H1 (cell line): ENCODE measurements around the gene HLF. TPM values are rescaled to one million over a fixed set of nuclear protein-coding genes. Genes with fewer than 3 reads are reported as not detected.

Experiments used
- CTCF ChIA-PET: fragments of 300-600 bp; sonication (Branson Sonifier 250); formaldehyde crosslinking; loops from one replicate; lab custom pipeline; 2021; ENCODE audit not compliant: partially characterized antibody; lab: Charles Lee
- POLR2A ChIA-PET: fragments of 300-600 bp; sonication (Branson Sonifier 250); formaldehyde crosslinking; loops from one replicate; lab custom pipeline; 2021; ENCODE audit warnings: inconsistent platforms; ENCODE audit not compliant: partially characterized antibody; lab: Charles Lee
- DNase-seq, 2 experiments: peaks; one replicate each; pipeline versions ENCODE4 v3.0.0 to v3.0.0-alpha.2; 2010 to 2022; ENCODE audit warnings: low spot score in 2 of 2, low read depth in 1 of 2, mixed read lengths in 1 of 2
- FAIRE-seq: peaks from 2 replicates; lab custom pipeline; 2011; peaks lifted over from hg19 to GRCh38; lab: Jason Lieb, UNC
- H2AFZ ChIP-seq: 2 replicates; pipeline ENCODE4 v1.8.1; 2012; ENCODE audit warnings: low read length, inconsistent platforms
- H2AK5ac ChIP-seq: 2 replicates; pipeline ENCODE4 v1.6.1; 2013; ENCODE audit warnings: low read depth, low read length
- H2BK120ac ChIP-seq: replicated peaks from 2 replicates; pipeline ENCODE3; 2013; ENCODE audit warnings: low read depth, low read length, inconsistent platforms
- H2BK12ac ChIP-seq: 2 replicates; pipeline ENCODE4 v1.6.1; 2013; ENCODE audit warnings: low read depth, low read length
- H2BK15ac ChIP-seq: 2 replicates; pipeline ENCODE4 v1.6.1; 2013; ENCODE audit warnings: low read length
- H2BK20ac ChIP-seq: 2 replicates; pipeline ENCODE4 v1.6.1; 2013; ENCODE audit warnings: low read length
- H2BK5ac ChIP-seq: 2 replicates; pipeline ENCODE4 v1.6.1; 2013; ENCODE audit warnings: low read depth, low read length
- H3K14ac ChIP-seq: 2 replicates; pipeline ENCODE4 v1.6.1; 2013; ENCODE audit warnings: inconsistent platforms; ENCODE audit not compliant: insufficient read length
- H3K18ac ChIP-seq: 2 replicates; pipeline ENCODE4 v1.6.1; 2013; ENCODE audit warnings: low read length; ENCODE audit errors: extremely low read depth
- H3K23ac ChIP-seq: 2 replicates; pipeline ENCODE4 v1.6.1; 2013; ENCODE audit warnings: inconsistent platforms; ENCODE audit not compliant: insufficient read length
- H3K23me2 ChIP-seq: 2 replicates; pipeline ENCODE4 v1.6.1; 2013; ENCODE audit warnings: low read depth, low read length
- H3K27ac ChIP-seq: 2 replicates; pipeline ENCODE4 v1.6.1; 2011; ENCODE audit warnings: low read depth, low read length, inconsistent platforms
- H3K27me3 ChIP-seq, 4 experiments: replicated peaks in 1 of 4; 1 replicate in 1 of 4; 2 replicates in 3 of 4; pipeline versions ENCODE4 v1.6.1 to v1.8.1; 2011 to 2013; ENCODE audit warnings: low read length in 3 of 4, mild to moderate bottlenecking in 3 of 4, inconsistent platforms in 2 of 4, mixed read lengths in 2 of 4, moderate library complexity in 1 of 4; ENCODE audit not compliant: control insufficient read depth in 3 of 4, insufficient read depth in 3 of 4; ENCODE audit errors: extremely low read depth in 1 of 4
- H3K36me3 ChIP-seq, 4 experiments: 2 replicates each; pipeline versions ENCODE4 v1.6.1 to v1.8.1; 2011 to 2013; ENCODE audit warnings: mild to moderate bottlenecking in 4 of 4, low read length in 3 of 4, moderate library complexity in 2 of 4, control low read depth in 1 of 4, inconsistent platforms in 1 of 4; ENCODE audit not compliant: insufficient read depth in 4 of 4, control insufficient read depth in 2 of 4
- H3K4ac ChIP-seq: replicated peaks from 2 replicates; pipeline ENCODE3; 2013; ENCODE audit warnings: low read length, low read depth, mixed read lengths, inconsistent platforms; ENCODE audit not compliant: insufficient read length
- H3K4me1 ChIP-seq, 4 experiments: replicated peaks in 1 of 4; 1 replicate in 1 of 4; 2 replicates in 3 of 4; pipeline versions ENCODE4 v1.6.1 to v1.8.1; 2011 to 2013; ENCODE audit warnings: low read length in 3 of 4, inconsistent platforms in 2 of 4, mixed read lengths in 1 of 4; ENCODE audit not compliant: insufficient read depth in 4 of 4, control insufficient read depth in 3 of 4
- H3K4me2 ChIP-seq, 2 experiments: 2 replicates each; pipeline versions ENCODE4 v1.6.1 to v1.8.1; 2011 to 2013; ENCODE audit warnings: low read depth in 2 of 2, low read length in 2 of 2, control low read depth in 1 of 2, inconsistent platforms in 1 of 2, mild to moderate bottlenecking in 1 of 2; ENCODE audit not compliant: insufficient read depth in 1 of 2
- H3K4me3 ChIP-seq, 4 experiments: fragments of 200-600, 300-600 bp in 1 of 4; sonication (generic), shearing (Covaris generic), sonication (Bioruptor Twin) in 1 of 4; 2 replicates each; pipeline versions ENCODE4 v1.5.1 to v1.8.1; 2011 to 2016; ENCODE audit warnings: low read length in 4 of 4, low read depth in 3 of 4, control low read depth in 2 of 4, inconsistent platforms in 2 of 4, mild to moderate bottlenecking in 2 of 4, mixed read lengths in 1 of 4, moderate library complexity in 1 of 4; ENCODE audit not compliant: insufficient read depth in 2 of 4; ENCODE audit errors: extremely low read depth in 1 of 4
- H3K56ac ChIP-seq: replicated peaks from 2 replicates; pipeline ENCODE3; 2013; ENCODE audit warnings: low read depth, mild to moderate bottlenecking, mixed read lengths, low read length, inconsistent platforms; ENCODE audit not compliant: insufficient read length
- H3K79me1 ChIP-seq: 2 replicates; pipeline ENCODE4 v1.6.1; 2013; ENCODE audit warnings: low read depth, low read length, control low read depth
- H3K79me2 ChIP-seq, 2 experiments: 2 replicates each; pipeline versions ENCODE4 v1.6.1 to v1.8.1; 2012 to 2013; ENCODE audit warnings: low read length in 2 of 2, mild to moderate bottlenecking in 2 of 2, inconsistent platforms in 1 of 2; ENCODE audit not compliant: insufficient read depth in 2 of 2, control insufficient read depth in 1 of 2
- H3K9ac ChIP-seq, 4 experiments: replicated peaks in 1 of 4; 1 replicate in 1 of 4; 2 replicates in 3 of 4; pipeline versions ENCODE4 v1.6.1 to v1.8.1; 2011 to 2013; ENCODE audit warnings: low read depth in 3 of 4, low read length in 3 of 4, control low read depth in 2 of 4, mild to moderate bottlenecking in 2 of 4, moderate library complexity in 2 of 4, inconsistent platforms in 1 of 4; ENCODE audit errors: extremely low read depth in 1 of 4
- H3K9me3 ChIP-seq, 2 experiments: 2 replicates each; pipeline versions ENCODE4 v1.6.1 to v1.8.1; 2012 to 2013; ENCODE audit warnings: mild to moderate bottlenecking in 2 of 2, moderate library complexity in 2 of 2, control low read depth in 1 of 2, inconsistent platforms in 1 of 2, low read depth in 1 of 2, low read length in 1 of 2, mixed read lengths in 1 of 2; ENCODE audit not compliant: insufficient read depth in 2 of 2
- H4K20me1 ChIP-seq, 2 experiments: replicated peaks in 1 of 2; 2 replicates each; pipeline versions ENCODE3 to v1.8.1; 2011 to 2013; ENCODE audit warnings: inconsistent platforms in 2 of 2, low read length in 2 of 2, mild to moderate bottlenecking in 1 of 2; ENCODE audit not compliant: insufficient read depth in 2 of 2, control insufficient read depth in 1 of 2
- H4K5ac ChIP-seq: 2 replicates; pipeline ENCODE4 v1.6.1; 2013; ENCODE audit warnings: low read length, low read depth, mixed read lengths, inconsistent platforms; ENCODE audit not compliant: insufficient read length
- H4K8ac ChIP-seq: 2 replicates; pipeline ENCODE4 v1.8.0; 2013; ENCODE audit warnings: mild to moderate bottlenecking, moderate library complexity, low read length, inconsistent platforms; ENCODE audit not compliant: insufficient read depth; ENCODE audit errors: extremely low read depth
- H4K91ac ChIP-seq: replicated peaks from 2 replicates; pipeline ENCODE3; 2013; ENCODE audit warnings: low read length, mixed read lengths, inconsistent platforms; ENCODE audit not compliant: insufficient read length
- SIRT6 ChIP-seq: IDR thresholded peaks from one replicate; pipeline ENCODE4 v1.7.1; 2012; ENCODE audit warnings: low read length, inconsistent platforms
- WGBS, 2 experiments: shearing (Covaris generic) in 1 of 2; methylation state at CpG; one replicate each; pipeline versions ENCODE4 v1.1.6 to v1.1.7; 2013 to 2015; ENCODE audit warnings: low lambda C conversion rate in 2 of 2, mixed read lengths in 2 of 2, inconsistent platforms in 1 of 2, low coverage in 1 of 2, missing lambda C conversion rate in 1 of 2; ENCODE audit not compliant: insufficient replicate concordance in 2 of 2, insufficient coverage in 1 of 2, insufficient read length in 1 of 2; ENCODE audit errors: extremely low coverage in 1 of 2, missing lambda C conversion rate in 1 of 2; 5-methylcytosine and 5-hydroxymethylcytosine counted together
- polyA plus RNA-seq, 7 experiments: library from polyadenylated mRNA; depleted of rRNA in 3 of 7; stranded (reverse) in 5 of 7; unstranded in 2 of 7; fragments of >200 nt in 5 of 7; fragments of 200-250 nt in 2 of 7; gene quantifications; 1 replicate in 5 of 7; 2 replicates in 1 of 7; 4 replicates in 1 of 7; pipeline versions ENCODE4 v1.2.1 to v1.2.3, GENCODE V29; 2011 to 2013; ENCODE audit warnings: missing spikeins in 2 of 7, mixed read lengths in 2 of 7
- total RNA-seq: library from RNA; stranded (reverse); fragmentation: NEBNext Ultra II Directional; extraction: Animal tissue kit (Norgen Biotek cat#: 25700); gene quantifications from 2 replicates; pipeline ENCODE4 v1.2.1, GENCODE V29; 2021

Gene HLF
- total and polyA plus RNA-seq, 2 of the 8 experiments (the other 6 are each of a cell fraction or from before 2014, with no cell fraction given): 0.39 to 0.60 TPM

DNA sequence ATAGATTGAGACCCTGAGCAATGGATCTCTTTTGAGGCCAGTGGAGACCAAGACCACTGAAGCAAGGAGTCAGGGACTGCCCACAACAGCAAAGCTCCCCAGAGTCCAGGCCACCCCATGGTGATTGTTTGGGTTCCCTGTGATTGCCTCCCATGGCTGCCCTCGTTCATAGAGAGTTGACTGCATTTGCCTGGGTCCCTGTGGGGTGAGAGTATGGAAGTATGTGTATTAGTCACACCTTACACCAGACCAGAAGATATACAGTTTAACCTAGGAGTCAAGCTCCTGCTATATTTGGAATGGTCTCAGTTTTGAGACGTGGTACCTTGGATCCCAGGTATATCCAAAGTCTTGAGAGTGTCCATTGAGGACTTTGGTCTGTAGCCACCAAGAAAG is 20.2 kb downstream of the HLF start:
- no peak overlapping the region for H2BK5ac ChIP-seq
- H4K20me1 ChIP-seq: no peaks in the 10 kb centered on the region
- no peaks in the 10 kb centered on the region for H3K23me2 ChIP-seq
- H2BK120ac ChIP-seq: no peak overlapping the region
- no peak for DNase-seq
- H3K18ac ChIP-seq: no peak overlapping the region
- no peak overlapping the region for H3K14ac ChIP-seq
- no peaks in the 10 kb centered on the region for H3K9me3 ChIP-seq
- no peaks in the 10 kb centered on the region for H3K27me3 ChIP-seq
- no peak overlapping the region for H3K4me3 ChIP-seq
- H2AK5ac ChIP-seq: no peak overlapping the region
- no peak overlapping the region for H2BK15ac ChIP-seq
- H4K91ac ChIP-seq: no peak overlapping the region
- no peak overlapping the region for H4K8ac ChIP-seq
- no peak overlapping the region for H3K9ac ChIP-seq
- no peak overlapping the region for H3K27ac ChIP-seq
- no peak overlapping the region for H2BK12ac ChIP-seq
- H4K5ac ChIP-seq: no peak overlapping the region
- H3K4me1 ChIP-seq: peaks cover 0 to 5% (median 0%) of the 10 kb centered on the region in 4 experiments; a peak in 1 of 7 replicates
- no peak overlapping the region for H3K23ac ChIP-seq
- POLR2A ChIA-PET: no interaction called here
- H3K4me2 ChIP-seq: no peak overlapping the region
- no peak overlapping the region for H3K56ac ChIP-seq
- H3K79me2 ChIP-seq: no peaks in the 10 kb centered on the region
- H3K79me1 ChIP-seq: no peaks in the 10 kb centered on the region
- H3K36me3 ChIP-seq: no peaks in the 10 kb centered on the region
- no peak overlapping the region for H2BK20ac ChIP-seq
- CTCF ChIA-PET: interaction anchor here (0.8 to 2.5 kb wide), 4 partner anchors 11 to 207 kb away, joined by 3 to 5 read pairs (median 3); no protein-coding TSS in a partner anchor
- H3K4ac ChIP-seq: no peak overlapping the region
- H2AFZ ChIP-seq: no peak overlapping the region
- FAIRE-seq: no peak
- WGBS, 2 experiments: 90% methylated on average over 2 of the region's 2 CpGs; no CpG with 5 or more reads in 1 of the 2 experiments
- no peak for TF ChIP-seq SIRT6
- TF ChIP-seq, all 59 proteins: peak for 0
